Vagina (tissue), 2 donors: ENCODE data around the gene ZNF564. TPM values are rescaled to one million over a fixed set of nuclear protein-coding genes. Genes with fewer than 3 reads are reported as not detected.

Source experiments
- DNase-seq, 2 donors: peaks; one replicate each; pipeline ENCODE4 v3.0.0-alpha.2; 2017; ENCODE audit errors: extremely low spot score in 2 of 2
- H3K27ac ChIP-seq: fragments of 200-600 bp; sonication (generic); one replicate; pipeline ENCODE4 v1.5.1; 2019
- H3K27me3 ChIP-seq: fragments of 200-600 bp; sonication (generic); one replicate; pipeline ENCODE4 v1.5.1; 2019
- H3K36me3 ChIP-seq, 2 donors: fragments of 200-600 bp; sonication (generic); one replicate each; pipeline ENCODE4 v1.5.1; 2017 to 2019
- H3K4me1 ChIP-seq: fragments of 200-600 bp; sonication (generic); one replicate; pipeline ENCODE4 v1.5.1; 2019
- H3K4me3 ChIP-seq, 2 donors: fragments of 200-600 bp; sonication (generic); 1 replicate in 1 of 2; 2 replicates in 1 of 2; pipeline ENCODE4 v1.5.1; 2016 to 2019
- H3K9me3 ChIP-seq: fragments of 200-600 bp; sonication (generic); one replicate; pipeline ENCODE4 v1.5.1; 2019
- POLR2A ChIP-seq, 2 donors: fragments of 450-650 bp; IDR thresholded peaks; one replicate each; pipeline ENCODE4 v1.6.1; 2017; ENCODE audit warnings: antibody characterized with exemption in 2 of 2, mild to moderate bottlenecking in 2 of 2, moderate library complexity in 2 of 2
- POLR2AphosphoS5 ChIP-seq, 2 donors: sonication (generic); formaldehyde crosslinking; IDR thresholded peaks; one replicate each; pipeline ENCODE4 v1.9.0; 2017; ENCODE audit warnings: antibody characterized with exemption in 2 of 2, mild to moderate bottlenecking in 2 of 2, low read depth in 1 of 2; ENCODE audit not compliant: insufficient read depth in 1 of 2
- intact Hi-C: fragments of 100-400 bp; cut with DNase I; formaldehyde crosslinking; loops from one replicate; pipeline ENCODE4 v1.15.1; 2023
- total RNA-seq: library from RNA; depleted of rRNA; stranded (reverse); fragments of >200 nt; gene quantifications from one replicate; pipeline ENCODE4 v1.2.3, GENCODE V29; 2016
- TF ChIP-seq, protein P1 (sequence below), 3 experiments: fragments of 450-650 bp in 2 of 3; fragments of 200-600 bp in 1 of 3; sonication (generic) in 1 of 3; IDR thresholded peaks; one replicate each; pipeline ENCODE4 v1.5.1; 2017 to 2019; ENCODE audit warnings: antibody characterized with exemption in 3 of 3, mild to moderate bottlenecking in 2 of 3, moderate library complexity in 2 of 3

Gene ZNF564
- total RNA-seq, 1 donor from 2014 or later = 12.0 TPM

DNA sequence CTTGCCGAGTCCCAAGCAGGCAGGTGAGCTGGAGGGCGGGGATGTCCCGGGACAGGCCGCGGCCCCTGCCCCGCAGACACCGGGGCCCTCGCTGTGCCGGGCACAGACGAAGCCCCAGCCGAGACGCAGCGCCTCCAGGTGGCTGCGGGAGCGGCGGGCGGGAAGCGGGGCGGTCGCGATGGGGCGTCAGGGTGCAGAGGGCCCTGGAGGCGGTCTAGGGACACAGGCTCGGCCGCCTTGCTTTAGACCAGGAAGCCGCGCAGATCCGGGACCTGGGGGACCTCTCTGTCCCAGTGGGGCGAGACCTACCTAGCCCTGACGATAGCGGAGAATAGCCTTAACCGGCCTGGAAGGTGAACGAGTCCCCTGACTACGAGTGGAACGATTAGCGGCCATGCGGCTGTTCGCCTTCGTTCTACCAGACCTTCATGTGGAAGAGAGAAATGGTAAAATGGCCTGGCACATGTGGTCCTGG, 4.2 kb upstream of the ZNF564 start:
- H3K4me3 ChIP-seq = no peak overlapping the region
- no peaks in the 10 kb centered on the region for H3K27me3 ChIP-seq
- H3K27ac ChIP-seq = no peak overlapping the region
- H3K4me1 ChIP-seq = peaks cover 11% of the 10 kb centered on the region
- intact Hi-C loops = no loop called here
- no peaks in the 10 kb centered on the region for H3K36me3 ChIP-seq
- no peaks in the 10 kb centered on the region for H3K9me3 ChIP-seq
- TF ChIP-seq POLR2AphosphoS5 (IDR thresholded peaks at IDR 0.05; ENCODE audit: insufficient read depth in 1 of 2, low read depth in 1 of 2) (no peak), POLR2A (IDR thresholded peaks at IDR 0.05) (no peak)
- TF ChIP-seq, protein P1, sequence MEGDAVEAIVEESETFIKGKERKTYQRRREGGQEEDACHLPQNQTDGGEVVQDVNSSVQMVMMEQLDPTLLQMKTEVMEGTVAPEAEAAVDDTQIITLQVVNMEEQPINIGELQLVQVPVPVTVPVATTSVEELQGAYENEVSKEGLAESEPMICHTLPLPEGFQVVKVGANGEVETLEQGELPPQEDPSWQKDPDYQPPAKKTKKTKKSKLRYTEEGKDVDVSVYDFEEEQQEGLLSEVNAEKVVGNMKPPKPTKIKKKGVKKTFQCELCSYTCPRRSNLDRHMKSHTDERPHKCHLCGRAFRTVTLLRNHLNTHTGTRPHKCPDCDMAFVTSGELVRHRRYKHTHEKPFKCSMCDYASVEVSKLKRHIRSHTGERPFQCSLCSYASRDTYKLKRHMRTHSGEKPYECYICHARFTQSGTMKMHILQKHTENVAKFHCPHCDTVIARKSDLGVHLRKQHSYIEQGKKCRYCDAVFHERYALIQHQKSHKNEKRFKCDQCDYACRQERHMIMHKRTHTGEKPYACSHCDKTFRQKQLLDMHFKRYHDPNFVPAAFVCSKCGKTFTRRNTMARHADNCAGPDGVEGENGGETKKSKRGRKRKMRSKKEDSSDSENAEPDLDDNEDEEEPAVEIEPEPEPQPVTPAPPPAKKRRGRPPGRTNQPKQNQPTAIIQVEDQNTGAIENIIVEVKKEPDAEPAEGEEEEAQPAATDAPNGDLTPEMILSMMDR (IDR thresholded peaks at IDR 0.05) = no peak
- no peak for DNase-seq

DNA sequence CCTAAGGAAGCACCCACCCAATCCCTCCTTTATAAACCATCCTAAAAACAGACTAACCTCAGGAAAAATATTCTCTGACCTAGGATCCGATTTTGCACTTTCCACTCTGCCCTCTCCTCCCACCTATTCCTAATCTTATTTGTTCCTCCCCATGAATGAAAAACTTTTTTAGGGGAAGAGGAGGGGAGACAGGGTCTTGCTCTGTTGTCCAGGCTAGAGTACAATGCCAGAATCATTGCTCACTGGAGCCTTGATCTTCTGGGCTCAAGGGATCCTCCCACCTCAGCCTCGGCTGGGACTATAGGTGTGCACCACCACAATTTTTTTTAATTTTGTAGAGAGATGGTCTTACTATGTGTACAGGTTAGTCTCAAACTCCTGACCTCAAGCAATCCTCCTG, 4.4 kb downstream of the ZNF564 start:
- DNase-seq = no peak
- H3K9me3 ChIP-seq = no peaks in the 10 kb centered on the region
- no peaks in the 10 kb centered on the region for H3K27me3 ChIP-seq
- no peak overlapping the region for H3K4me3 ChIP-seq
- peaks cover 0 to 5% of the 10 kb centered on the region in 2 donors for H3K36me3 ChIP-seq
- peaks cover 30% of the 10 kb centered on the region for H3K4me1 ChIP-seq
- H3K27ac ChIP-seq = no peak overlapping the region
- intact Hi-C loops = no loop called here
- TF ChIP-seq, protein P1 (IDR thresholded peaks at IDR 0.05) = no peak
- no peak for TF ChIP-seq POLR2AphosphoS5 (IDR thresholded peaks at IDR 0.05; ENCODE audit: insufficient read depth in 1 of 2, low read depth in 1 of 2)
- TF ChIP-seq POLR2A (IDR thresholded peaks at IDR 0.05) = no peak

DNA sequence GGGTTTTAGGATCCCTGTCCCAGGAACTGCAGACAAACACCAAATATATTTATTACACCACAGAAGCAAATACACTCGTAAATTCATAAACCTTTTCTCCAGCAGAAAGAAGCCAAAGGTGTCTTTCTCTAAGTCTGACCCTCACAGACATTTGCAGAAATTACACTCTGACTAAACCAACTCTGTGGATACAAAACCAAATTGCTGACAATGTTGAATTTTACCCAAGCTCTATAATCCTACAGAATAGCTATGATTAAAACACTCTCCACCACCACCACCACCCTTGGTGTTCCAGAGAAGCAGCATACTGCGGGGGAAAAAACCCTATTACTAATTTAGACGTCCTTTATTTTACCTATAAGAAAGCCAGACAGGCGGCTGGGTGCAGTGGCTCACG, 5.2 kb downstream of the ZNF564 start:
- H3K27ac ChIP-seq = no peak overlapping the region
- TF ChIP-seq POLR2AphosphoS5 (IDR thresholded peaks at IDR 0.05; ENCODE audit: insufficient read depth in 1 of 2, low read depth in 1 of 2) (no peak), POLR2A (IDR thresholded peaks at IDR 0.05) (no peak)
- TF ChIP-seq, protein P1 (IDR thresholded peaks at IDR 0.05) = no peak
- peaks cover 29% of the 10 kb centered on the region for H3K4me1 ChIP-seq
- intact Hi-C loops = no loop called here
- no peak for DNase-seq
- H3K27me3 ChIP-seq = no peaks in the 10 kb centered on the region
- H3K9me3 ChIP-seq = no peaks in the 10 kb centered on the region
- no peak overlapping the region for H3K4me3 ChIP-seq
- peaks cover 0 to 9% of the 10 kb centered on the region in 2 donors for H3K36me3 ChIP-seq

DNA sequence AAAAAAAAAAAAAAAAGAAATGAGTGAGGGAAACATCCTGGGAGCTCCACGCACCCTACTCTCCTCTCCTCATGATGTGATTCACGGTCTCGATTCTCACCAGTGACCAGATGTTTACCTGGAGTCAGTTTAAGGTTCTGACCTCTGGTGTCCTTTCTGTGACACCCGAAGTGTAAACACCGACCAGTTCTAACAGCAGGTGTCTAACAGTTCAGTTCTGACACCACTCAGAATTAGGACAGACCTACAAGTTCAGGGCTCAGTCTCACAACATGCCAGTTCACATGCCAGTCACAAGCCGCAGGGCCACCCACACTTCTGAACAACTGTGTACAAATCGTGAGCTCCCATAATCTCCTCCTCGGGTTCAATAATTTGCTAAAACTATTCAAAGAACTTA, 6.0 kb downstream of the ZNF564 start:
- Histone ChIP-seq H3K27me3 (no peaks in the 10 kb centered on the region), H3K4me3 (no peak overlapping the region), H3K4me1 (peaks cover 24% of the 10 kb centered on the region), H3K9me3 (no peaks in the 10 kb centered on the region), H3K27ac (no peak overlapping the region), H3K36me3 (peaks cover 0 to 15% of the 10 kb centered on the region in 2 donors)
- DNase-seq = no peak
- no peak for TF ChIP-seq POLR2A (IDR thresholded peaks at IDR 0.05)
- intact Hi-C loops = no loop called here

DNA sequence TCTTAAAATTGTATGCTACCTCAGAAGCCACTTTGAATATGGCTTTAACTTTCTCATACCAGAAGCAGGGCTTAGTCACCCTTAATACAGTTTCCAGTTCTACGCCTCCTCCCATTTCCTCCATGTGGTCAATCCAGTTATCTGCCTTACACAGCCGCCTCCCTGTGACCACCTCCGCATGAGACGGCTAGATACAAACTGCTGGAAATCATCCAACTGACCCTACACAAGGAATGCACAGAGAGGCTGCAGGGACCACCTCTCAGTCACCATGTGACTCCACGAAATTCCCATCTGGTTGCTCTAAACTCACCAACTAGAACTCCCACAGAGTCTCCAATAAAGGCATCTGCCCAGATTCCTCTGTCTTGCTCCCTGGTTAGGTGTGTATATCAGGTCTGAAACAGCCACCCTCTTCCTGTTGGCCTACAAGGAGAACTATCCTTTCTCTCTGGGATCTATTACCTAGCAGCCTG, 6.8 kb downstream of the ZNF564 start:
- no peak for TF ChIP-seq POLR2A (IDR thresholded peaks at IDR 0.05)
- no peak for TF ChIP-seq POLR2AphosphoS5 (IDR thresholded peaks at IDR 0.05; ENCODE audit: insufficient read depth in 1 of 2, low read depth in 1 of 2)
- TF ChIP-seq, protein P1 (IDR thresholded peaks at IDR 0.05) = no peak
- intact Hi-C loops = no loop called here
- H3K4me3 ChIP-seq = no peak overlapping the region
- no peaks in the 10 kb centered on the region for H3K9me3 ChIP-seq
- DNase-seq = no peak
- H3K36me3 ChIP-seq = peaks cover 0 to 23% of the 10 kb centered on the region in 2 donors
- peaks cover 16% of the 10 kb centered on the region for H3K4me1 ChIP-seq
- H3K27ac ChIP-seq = no peak overlapping the region
- no peaks in the 10 kb centered on the region for H3K27me3 ChIP-seq
